Nephron (organoid): ENCODE data around the gene PPFIA4.
A peak's percentile ranks its signal among the peaks of the same experiment; 100 is the strongest.

Experiments
- H3K27ac Mint-ChIP-seq, 3 experiments: 2 replicates each; pipeline ENCODE4 v1.8.0; 2020; ENCODE audit warnings: mixed read lengths in 3 of 3, mild to moderate bottlenecking in 2 of 3, moderate library complexity in 1 of 3
- H3K27me3 Mint-ChIP-seq: 2 replicates; pipeline ENCODE4 v1.8.0; 2021; ENCODE audit warnings: low read depth, mild to moderate bottlenecking, moderate library complexity, mixed read lengths
- H3K36me3 Mint-ChIP-seq: 2 replicates; pipeline ENCODE4 v1.8.0; 2020; ENCODE audit warnings: low read depth, mixed read lengths
- H3K4me1 Mint-ChIP-seq: 2 replicates; pipeline ENCODE4 v1.8.0; 2020; ENCODE audit warnings: mixed read lengths
- H3K4me3 Mint-ChIP-seq, 3 experiments: 2 replicates each; pipeline ENCODE4 v1.8.0; 2020; ENCODE audit warnings: mild to moderate bottlenecking in 3 of 3, mixed read lengths in 3 of 3, moderate library complexity in 2 of 3
- H3K9me3 Mint-ChIP-seq: 2 replicates; pipeline ENCODE4 v1.8.0; 2020; ENCODE audit warnings: mixed read lengths
- CTCF ChIP-seq, 3 experiments: fragments of 200-600 bp; sonication (generic); IDR thresholded peaks; one replicate each; pipeline ENCODE4 v1.5.0; 2021; ENCODE audit warnings: antibody characterized with exemption in 3 of 3; ENCODE audit not compliant: unreplicated experiment in 3 of 3

PPFIA4 gene

GRCh38 chr1:203040513-203041275 is 14.4 kb downstream of the PPFIA4 start:
- Mint-ChIP-seq H3K4me1 (peaks cover 86% of the 10 kb centered on the region), H3K4me3 (peak overlapping the region in 2 of 3 experiments; percentile 54 to 63), H3K27me3 (peaks cover 3% of the 10 kb centered on the region), H3K36me3 (peaks cover 14% of the 10 kb centered on the region), H3K27ac (peak overlapping the region in 2 of 3 experiments; percentile 58 to 91), H3K9me3 (no peaks in the 10 kb centered on the region)
- peak in 1 of 3 experiments; percentile 7 for TF ChIP-seq CTCF (IDR thresholded peaks at IDR 0.05; ENCODE audit: unreplicated experiment in 3 of 3)

GRCh38 chr1:203041351-203041932 is 15.2 kb downstream of the PPFIA4 start:
- peaks cover 14% of the 10 kb centered on the region for H3K36me3 Mint-ChIP-seq
- no peaks in the 10 kb centered on the region for H3K9me3 Mint-ChIP-seq
- peaks cover 3% of the 10 kb centered on the region for H3K27me3 Mint-ChIP-seq
- H3K27ac Mint-ChIP-seq: peak overlapping the region in 2 of 3 experiments; percentile 58 to 91
- no peak overlapping the region for H3K4me3 Mint-ChIP-seq
- peaks cover 83% of the 10 kb centered on the region for H3K4me1 Mint-ChIP-seq
- no peak for TF ChIP-seq CTCF (IDR thresholded peaks at IDR 0.05; ENCODE audit: unreplicated experiment in 3 of 3)

GRCh38 chr1:203043830-203044545 is 17.7 kb downstream of the PPFIA4 start:
- Mint-ChIP-seq H3K27ac (peak overlapping the region in 2 of 3 experiments; percentile 30 to 53), H3K36me3 (peaks cover 25% of the 10 kb centered on the region), H3K9me3 (no peaks in the 10 kb centered on the region), H3K27me3 (peaks cover 3% of the 10 kb centered on the region), H3K4me1 (peaks cover 83% of the 10 kb centered on the region), H3K4me3 (no peak overlapping the region)
- TF ChIP-seq CTCF (IDR thresholded peaks at IDR 0.05; ENCODE audit: unreplicated experiment in 3 of 3): no peak

GRCh38 chr1:203044546-203045250 is 18.4 kb downstream of the PPFIA4 start:
- peaks cover 20% of the 10 kb centered on the region for H3K36me3 Mint-ChIP-seq
- peaks cover 3% of the 10 kb centered on the region for H3K27me3 Mint-ChIP-seq
- peaks cover 77% of the 10 kb centered on the region for H3K4me1 Mint-ChIP-seq
- H3K9me3 Mint-ChIP-seq: no peaks in the 10 kb centered on the region
- H3K27ac Mint-ChIP-seq: peak overlapping the region; percentile 7 to 58 (median 53)
- no peak overlapping the region for H3K4me3 Mint-ChIP-seq
- TF ChIP-seq CTCF (IDR thresholded peaks at IDR 0.05; ENCODE audit: unreplicated experiment in 3 of 3): no peak

- H3K4me1 Mint-ChIP-seq: peaks cover 77% of the 10 kb centered on the region
- no peaks in the 10 kb centered on the region for H3K9me3 Mint-ChIP-seq
- H3K27ac Mint-ChIP-seq: peak overlapping the region in 1 of 3 experiments; percentile 53
- H3K27me3 Mint-ChIP-seq: peaks cover 9% of the 10 kb centered on the region
- no peak overlapping the region for H3K4me3 Mint-ChIP-seq
- TF ChIP-seq CTCF (IDR thresholded peaks at IDR 0.05; ENCODE audit: unreplicated experiment in 3 of 3): no peak
- peaks cover 20% of the 10 kb centered on the region for H3K36me3 Mint-ChIP-seq
These were observed 19.0 kb downstream of the PPFIA4 start for GRCh38 chr1:203045336-203045735.
